CD4-positive, alpha-beta T cell (primary cell): ENCODE results near the gene TPP1. TPM values are rescaled to one million over a fixed set of nuclear protein-coding genes. Genes with fewer than 3 reads are reported as not detected.
A peak's percentile ranks its signal among the peaks of the same experiment; 100 is the strongest.

Experiments
- ATAC-seq: fragments of 200-7000 bp; cut with Tn5 transposase; one replicate; pipeline ENCODE4 v1.10.0; 2022; ENCODE audit warnings: mild to moderate bottlenecking; ENCODE audit not compliant: poor library complexity
- CTCF ChIA-PET: fragments of 350-600 bp; sonication (Branson Sonifier 250); formaldehyde crosslinking; loops from one replicate; lab custom pipeline; 2021; ENCODE audit warnings: antibody characterized with exemption, inconsistent platforms; lab: Charles Lee
- POLR2A ChIA-PET: fragments of 350-600 bp; sonication (Branson Sonifier 250); formaldehyde crosslinking; loops from one replicate; lab custom pipeline; 2021; ENCODE audit warnings: antibody characterized with exemption, inconsistent platforms; lab: Charles Lee
- DNase-seq, 14 experiments: peaks; one replicate each; pipeline ENCODE4 v3.0.0-alpha.2; 2013 to 2020; ENCODE audit warnings: mixed read lengths in 2 of 14
- H3K27ac ChIP-seq, 2 donors: one replicate each; pipeline versions ENCODE4 v1.5.1 to v1.7.0; 2013; ENCODE audit warnings: low read length in 2 of 2, low read depth in 1 of 2, mild to moderate bottlenecking in 1 of 2
- H3K27me3 ChIP-seq, 2 experiments: 1 replicate in 1 of 2; 2 replicates in 1 of 2; pipeline versions ENCODE4 v1.6.1 to v1.7.0; 2013; ENCODE audit warnings: low read length in 2 of 2, control low read depth in 1 of 2, mild to moderate bottlenecking in 1 of 2, moderate library complexity in 1 of 2; ENCODE audit not compliant: insufficient read depth in 2 of 2, control insufficient read depth in 1 of 2
- H3K36me3 ChIP-seq: one replicate; pipeline ENCODE4 v1.6.1; 2013; ENCODE audit warnings: low read length, control low read depth; ENCODE audit not compliant: insufficient read depth
- H3K4me1 ChIP-seq: one replicate; pipeline ENCODE4 v1.6.1; 2013; ENCODE audit warnings: low read length, control low read depth; ENCODE audit not compliant: insufficient read depth
- H3K4me3 ChIP-seq: one replicate; pipeline ENCODE4 v1.5.1; 2013; ENCODE audit warnings: mild to moderate bottlenecking, low read length, moderate library complexity
- H3K9me3 ChIP-seq, 2 experiments: 1 replicate in 1 of 2; 2 replicates in 1 of 2; pipeline versions ENCODE4 v1.6.1 to v1.7.0; 2013; ENCODE audit warnings: low read length in 2 of 2, mild to moderate bottlenecking in 2 of 2, control low read depth in 1 of 2, moderate library complexity in 1 of 2; ENCODE audit not compliant: control insufficient read depth in 1 of 2, insufficient read depth in 1 of 2
- H3K27ac Mint-ChIP-seq: one replicate; pipeline ENCODE4 v1.8.0; 2020; ENCODE audit warnings: mixed read lengths
- H3K27me3 Mint-ChIP-seq: one replicate; pipeline ENCODE4 v1.8.0; 2021; ENCODE audit warnings: mixed read lengths
- H3K36me3 Mint-ChIP-seq: one replicate; pipeline ENCODE4 v1.8.0; 2021; ENCODE audit warnings: low read depth, mixed read lengths
- H3K4me1 Mint-ChIP-seq: one replicate; pipeline ENCODE4 v1.8.0; 2021; ENCODE audit warnings: low read depth, mixed read lengths
- H3K4me3 Mint-ChIP-seq: one replicate; pipeline ENCODE4 v1.8.0; 2020; ENCODE audit warnings: mild to moderate bottlenecking, mixed read lengths
- H3K9me3 Mint-ChIP-seq: one replicate; pipeline ENCODE4 v1.8.0; 2020; ENCODE audit warnings: mixed read lengths
- intact Hi-C, 2 experiments: fragments of 100-400 bp; cut with DNase I in 1 of 2; cut with micrococcal nuclease in 1 of 2; formaldehyde crosslinking; loops; one replicate each; pipeline versions ENCODE4 v1.15.1 to v1.9.0; 2023 to 2025; cut with DNase I, micrococcal nuclease
- total RNA-seq, 174 experiments: library from RNA in 2 of 174; stranded (reverse) in 2 of 174; gene quantifications; one replicate each; pipeline ENCODE4 v1.2.3 and lab custom pipeline; 2021 to 2026
- TF ChIP-seq, protein P1 (sequence below): fragments of 200-600 bp; IDR thresholded peaks from one replicate; pipeline ENCODE4 v1.8.0; 2022; ENCODE audit warnings: antibody characterized with exemption, mild to moderate bottlenecking

Gene TPP1
- total RNA-seq, 2 experiments from 2014 or later = 29.7 to 34.4 TPM

GRCh38 chr11:6604081-6604626, 15.1 kb downstream of the TPP1 start:
- POLR2A ChIA-PET = interaction anchor here (0.6 to 4.0 kb wide), 17 partner anchors 8 to 967 kb away, joined by 3 to 57 read pairs (median 4); partner anchors contain the start of genes APBB1, ARFIP2, DNHD1 and MRPL17
- CTCF ChIA-PET = interaction anchor here (0.6 to 2.7 kb wide), 14 partner anchors 8 to 225 kb away, joined by 3 to 33 read pairs (median 4); partner anchors contain the start of genes MRPL17, TAF10 and TPP1
- no peaks in the 10 kb centered on the region for H3K9me3 Mint-ChIP-seq
- peaks cover 17% of the 10 kb centered on the region for H3K4me1 Mint-ChIP-seq
- H3K27me3 Mint-ChIP-seq = no peaks in the 10 kb centered on the region
- Histone ChIP-seq H3K9me3 (no peaks in the 10 kb centered on the region), H3K27ac (peak overlapping the region; percentile 81 to 87), H3K4me1 (peaks cover 75% of the 10 kb centered on the region), H3K4me3 (peak overlapping the region; percentile 78), H3K27me3 (no peaks in the 10 kb centered on the region), H3K36me3 (peaks cover 40% of the 10 kb centered on the region)
- no peak overlapping the region for H3K27ac Mint-ChIP-seq
- ATAC-seq (peak; percentile 73), DNase-seq (peak; percentile 39 to 80 (median 58))
- intact Hi-C loops = loop anchor here (1.0 to 5.0 kb wide), 8 partner anchors 63 to 1383 kb away; partner anchors contain the start of genes ARFIP2 (in 2 of the 2), TIMM10B (in 2 of the 2), CNGA4 (in 1 of the 2) and EIF3F (in 1 of the 2)
- no peak overlapping the region for H3K4me3 Mint-ChIP-seq
- H3K36me3 Mint-ChIP-seq = peaks cover 48% of the 10 kb centered on the region
- TF ChIP-seq, protein P1, sequence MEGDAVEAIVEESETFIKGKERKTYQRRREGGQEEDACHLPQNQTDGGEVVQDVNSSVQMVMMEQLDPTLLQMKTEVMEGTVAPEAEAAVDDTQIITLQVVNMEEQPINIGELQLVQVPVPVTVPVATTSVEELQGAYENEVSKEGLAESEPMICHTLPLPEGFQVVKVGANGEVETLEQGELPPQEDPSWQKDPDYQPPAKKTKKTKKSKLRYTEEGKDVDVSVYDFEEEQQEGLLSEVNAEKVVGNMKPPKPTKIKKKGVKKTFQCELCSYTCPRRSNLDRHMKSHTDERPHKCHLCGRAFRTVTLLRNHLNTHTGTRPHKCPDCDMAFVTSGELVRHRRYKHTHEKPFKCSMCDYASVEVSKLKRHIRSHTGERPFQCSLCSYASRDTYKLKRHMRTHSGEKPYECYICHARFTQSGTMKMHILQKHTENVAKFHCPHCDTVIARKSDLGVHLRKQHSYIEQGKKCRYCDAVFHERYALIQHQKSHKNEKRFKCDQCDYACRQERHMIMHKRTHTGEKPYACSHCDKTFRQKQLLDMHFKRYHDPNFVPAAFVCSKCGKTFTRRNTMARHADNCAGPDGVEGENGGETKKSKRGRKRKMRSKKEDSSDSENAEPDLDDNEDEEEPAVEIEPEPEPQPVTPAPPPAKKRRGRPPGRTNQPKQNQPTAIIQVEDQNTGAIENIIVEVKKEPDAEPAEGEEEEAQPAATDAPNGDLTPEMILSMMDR = no peak

GRCh38 chr11:6603287-6604080, 15.7 kb downstream of the TPP1 start, which contains the start of the genes ILK and RRP8:
ILK (plus strand) TSS chr11:6603774; CDS start chr11:6604272, 498 bp downstream.
RRP8 (minus strand) TSS chr11:6603616; CDS start chr11:6603502, 114 bp downstream.
- Mint-ChIP-seq H3K27me3 (no peaks in the 10 kb centered on the region), H3K36me3 (peaks cover 50% of the 10 kb centered on the region), H3K27ac (no peak within 1 kb of the TSS), H3K9me3 (no peaks in the 10 kb centered on the region), H3K4me3 (no peak within 1 kb of the TSS), H3K4me1 (peaks cover 22% of the 10 kb centered on the region)
- ChIA-PET CTCF (interaction anchor here (1.2 to 2.7 kb wide), 7 partner anchors 9 to 125 kb away, joined by 4 to 33 read pairs (median 4); partner anchors contain the start of genes MRPL17, TAF10 and TPP1), POLR2A (interaction anchor here (0.8 to 4.0 kb wide), 15 partner anchors 9 to 201 kb away, joined by 3 to 57 read pairs (median 5); partner anchors contain the start of genes APBB1, ARFIP2, MRPL17 and TAF10)
- TF ChIP-seq, protein P1 = no peak
- no peaks in the 10 kb centered on the region for H3K27me3 ChIP-seq
- H3K36me3 ChIP-seq = peaks cover 40% of the 10 kb centered on the region
- H3K4me3 ChIP-seq = peak within 1 kb of the TSS; percentile 78
- ATAC-seq (peak; percentile 75), DNase-seq (peak; percentile 73 to 94 (median 83))
- H3K9me3 ChIP-seq = no peaks in the 10 kb centered on the region
- intact Hi-C loops = loop anchor here (1.0 to 5.0 kb wide), 9 partner anchors 15 to 1384 kb away; partner anchors contain the start of genes ARFIP2 (in 2 of the 2), TIMM10B (in 2 of the 2), CNGA4 (in 1 of the 2) and EIF3F (in 1 of the 2)
- H3K4me1 ChIP-seq = peaks cover 73% of the 10 kb centered on the region
- H3K27ac ChIP-seq = peak within 1 kb of the TSS; percentile 81 to 87
